Heart left ventricle (tissue), 13 donors: ENCODE measurements around the gene GRM1.

ENCODE experiments used
- CTCF ChIP-seq, 12 donors: fragments of 200-600 bp; sonication (generic) in 4 of 12; IDR thresholded peaks; one replicate each; pipeline versions ENCODE4 v1.5.0 to v1.8.0; 2018 to 2022; ENCODE audit warnings: antibody characterized with exemption in 12 of 12, mild to moderate bottlenecking in 5 of 12
- POLR2A ChIP-seq, 2 donors: fragments of 450-650 bp; IDR thresholded peaks; one replicate each; pipeline ENCODE4 v1.6.1; 2017; ENCODE audit warnings: antibody characterized with exemption in 2 of 2, mild to moderate bottlenecking in 2 of 2, moderate library complexity in 2 of 2
- donor health status: ischemic (EF 13 %, LVEDD 7.1; RV severe dilation, severe dysfunction).
- donor health status: DM: no; HTN: yes; CAD: no.
- donor health status: DM: no; HTN: no; CAD: no.
- donor health status: ischemic (EF 25% LVEDD 6.9; RV normal size, moderate dysfunction).
- donor health status: ischemic (EF 25% LVEDD 5.7; RV mildly dilated, moderate dysfunction).
- donor health status: ischemic (EF 35%, LVEDD 5.7; RV mildly dilated, moderate dysfunction).
- donor health status: nonischemic (EF 11% LVEDD 7.7; RV severe dilation, severe dysfunction).
- donor health status: DM: yes; HTN: yes; CAD: no.
- donor health status: PGD.
- donor health status: ischemic (EF 29% LVEDD 5.4; RV normal size, mild dysfunction).
- donor health status: nonischemic (EF 23%, LVEDD 6.1; RV moderate dilation, normal function).

- TF ChIP-seq POLR2A (IDR thresholded peaks at IDR 0.05) (no peak), CTCF (IDR thresholded peaks at IDR 0.05) (no peak)
Measured at GRCh38 chr6:146305092-146305491, 276.2 kb downstream of the GRM1 start.
